IMR-90 (cell line): Measurements from ENCODE around the gene FHDC1. TPM values are rescaled to one million over a fixed set of nuclear protein-coding genes. Genes with fewer than 3 reads are reported as not detected.

Source experiments
- ATAC-seq: fragments of 200-7000 bp; cut with Tn5 transposase; 2 replicates; pipeline ENCODE4 v1.9.1; 2020; ENCODE audit warnings: low read depth, mild to moderate bottlenecking, moderate library complexity
- BruUV-seq: library from RNA; stranded (reverse); fragments of 400-500 nt; replicated peaks from 2 replicates; lab custom pipeline; 2021; lab: Mats Ljungman, UMichigan
- CTCF ChIA-PET: fragments of 300-600 bp; formaldehyde crosslinking; extraction: SDS; loops from one replicate; lab custom pipeline; 2021; ENCODE audit warnings: antibody characterized with exemption; lab: Yijun Ruan, JAX
- POLR2A ChIA-PET: fragments of 300-600 bp; sonication (Branson Sonifier 250); formaldehyde crosslinking; loops from one replicate; lab custom pipeline; 2022; ENCODE audit warnings: antibody characterized with exemption; ENCODE audit not compliant: unreplicated experiment; lab: Charles Lee
- DNase-seq: peaks from one replicate; pipeline ENCODE4 v3.0.0; 2013
- H2AFZ ChIP-seq: replicated peaks from 2 replicates; pipeline ENCODE3; 2013; ENCODE audit warnings: low read length, mild to moderate bottlenecking; ENCODE audit not compliant: poor library complexity
- H2AK5ac ChIP-seq: 2 replicates; pipeline ENCODE4 v1.6.1; 2013; ENCODE audit warnings: low read depth, low read length, inconsistent platforms
- H2AK9ac ChIP-seq: replicated peaks from 2 replicates; pipeline ENCODE3; 2013; ENCODE audit warnings: mild to moderate bottlenecking, low read depth, low read length, moderate library complexity; ENCODE audit not compliant: poor library complexity
- H2BK120ac ChIP-seq: 2 replicates; pipeline ENCODE4 v1.6.1; 2013; ENCODE audit warnings: low read depth, low read length, inconsistent platforms
- H2BK15ac ChIP-seq: 3 replicates; pipeline ENCODE4 v1.6.1; 2013; ENCODE audit warnings: low read depth, low read length, inconsistent platforms
- H2BK20ac ChIP-seq: 2 replicates; pipeline ENCODE4 v1.6.1; 2013; ENCODE audit warnings: low read depth, mild to moderate bottlenecking, inconsistent platforms, low read length, moderate library complexity
- H2BK5ac ChIP-seq: 2 replicates; pipeline ENCODE4 v1.6.1; 2013; ENCODE audit warnings: mild to moderate bottlenecking, low read depth, low read length, inconsistent platforms; ENCODE audit not compliant: poor library complexity, severe bottlenecking
- H3K14ac ChIP-seq: replicated peaks from 2 replicates; pipeline ENCODE4 v1.6.1; 2013; ENCODE audit warnings: low read depth, low read length, inconsistent platforms
- H3K18ac ChIP-seq: 2 replicates; pipeline ENCODE4 v1.6.1; 2013; ENCODE audit warnings: low read depth, low read length, control low read depth
- H3K23ac ChIP-seq: 2 replicates; pipeline ENCODE4 v1.6.1; 2013; ENCODE audit warnings: low read depth, low read length, inconsistent platforms
- H3K27ac ChIP-seq: 2 replicates; pipeline ENCODE4 v1.5.1; 2013; ENCODE audit warnings: mild to moderate bottlenecking, control low read depth, low read length; ENCODE audit not compliant: insufficient read depth
- H3K27me3 ChIP-seq: 2 replicates; pipeline ENCODE4 v1.6.1; 2013; ENCODE audit warnings: low read length; ENCODE audit not compliant: control insufficient read depth, insufficient read depth
- H3K36me3 ChIP-seq: 2 replicates; pipeline ENCODE4 v1.6.1; 2013; ENCODE audit warnings: low read length, mixed read lengths; ENCODE audit not compliant: control insufficient read depth, insufficient read depth
- H3K4ac ChIP-seq: 2 replicates; pipeline ENCODE4 v1.6.1; 2013; ENCODE audit warnings: low read depth, low read length, inconsistent platforms
- H3K4me1 ChIP-seq: 2 replicates; pipeline ENCODE4 v1.6.1; 2013; ENCODE audit warnings: low read length, mixed read lengths; ENCODE audit not compliant: control insufficient read depth, insufficient read depth
- H3K4me2 ChIP-seq: 2 replicates; pipeline ENCODE4 v1.6.1; 2013; ENCODE audit warnings: low read depth, mild to moderate bottlenecking, control low read depth, low read length, moderate library complexity
- H3K4me3 ChIP-seq: 2 replicates; pipeline ENCODE4 v1.5.1; 2013; ENCODE audit warnings: low read depth, mild to moderate bottlenecking, control low read depth, low read length, moderate library complexity; ENCODE audit not compliant: insufficient read depth
- H3K56ac ChIP-seq: 2 replicates; pipeline ENCODE4 v1.6.1; 2013; ENCODE audit warnings: low read length, inconsistent platforms; ENCODE audit not compliant: insufficient read depth; ENCODE audit errors: extremely low read depth
- H3K79me1 ChIP-seq, 2 experiments: 2 replicates each; pipeline ENCODE4 v1.6.1; 2013; ENCODE audit warnings: low read length in 2 of 2, inconsistent platforms in 1 of 2, low read depth in 1 of 2
- H3K9ac ChIP-seq: 2 replicates; pipeline ENCODE4 v1.6.1; 2013; ENCODE audit warnings: low read depth, low read length, control low read depth
- H3K9me1 ChIP-seq: 2 replicates; pipeline ENCODE4 v1.6.1; 2013; ENCODE audit warnings: low read length, inconsistent platforms; ENCODE audit not compliant: insufficient read depth
- H3K9me3 ChIP-seq: 2 replicates; pipeline ENCODE4 v1.6.1; 2013; ENCODE audit warnings: low read length; ENCODE audit not compliant: control insufficient read depth, insufficient read depth
- H4K20me1 ChIP-seq: 2 replicates; pipeline ENCODE4 v1.6.1; 2013; ENCODE audit warnings: low read length, inconsistent platforms; ENCODE audit not compliant: insufficient read depth
- H4K5ac ChIP-seq: 2 replicates; pipeline ENCODE4 v1.6.1; 2013; ENCODE audit warnings: mild to moderate bottlenecking, low read depth, low read length, control low read depth
- H4K8ac ChIP-seq, 2 experiments: 2 replicates each; pipeline ENCODE4 v1.6.1; 2013; ENCODE audit warnings: low read depth in 2 of 2, low read length in 2 of 2, control low read depth in 1 of 2, inconsistent platforms in 1 of 2
- H4K91ac ChIP-seq: 2 replicates; pipeline ENCODE4 v1.6.1; 2013; ENCODE audit warnings: low read depth, low read length, inconsistent platforms; ENCODE audit not compliant: insufficient read depth
- CEBPB ChIP-seq: IDR thresholded peaks from 2 replicates; pipeline ENCODE4 v1.6.1; 2012; ENCODE audit warnings: low read depth, low read length, improper control_type of control experiment
- RAD21 ChIP-seq: IDR thresholded peaks from 2 replicates; pipeline ENCODE4 v1.6.1; 2012; ENCODE audit warnings: low read length, improper control_type of control experiment
- WGBS, 2 experiments: methylation state at CpG; one replicate each; pipeline versions ENCODE4 v1.1.5 to v1.1.7; 2013; ENCODE audit warnings: missing lambda C conversion rate in 2 of 2; ENCODE audit not compliant: insufficient read length in 1 of 2; ENCODE audit errors: extremely low coverage in 2 of 2; 5-methylcytosine and 5-hydroxymethylcytosine counted together
- dilution Hi-C: fragments of 300-500 bp; cut with HindIII; formaldehyde crosslinking; loops from one replicate; pipeline ENCODE4 v1.14.3; 2018; ENCODE audit warnings: low sequenced_read_pairs; ENCODE audit not compliant: unreplicated experiment
- in situ Hi-C: fragments of 300-500 bp; cut with MboI; formaldehyde crosslinking; loops from 3 replicates; pipeline ENCODE4 v1.14.3; 2019; ENCODE audit warnings: low sequenced_read_pairs, inconsistent platforms, mixed read lengths
- intact Hi-C: fragments of 100-400 bp; cut with micrococcal nuclease; formaldehyde crosslinking; loops from 2 replicates; pipeline ENCODE4 v1.10.0; 2022
- polyA plus RNA-seq, 3 experiments: library from polyadenylated mRNA; depleted of rRNA; stranded (reverse); fragments of >200 nt; gene quantifications; 2 replicates each; pipeline ENCODE4 v1.2.3, GENCODE V29; 2012; ENCODE audit warnings: low replicate concordance in 1 of 3
- total RNA-seq: library from RNA; depleted of rRNA; stranded (reverse); fragments of >200 nt; gene quantifications from 2 replicates; pipeline ENCODE4 v1.2.3, GENCODE V29; 2012

The FHDC1 gene
- total and polyA plus RNA-seq, 2 of the 4 experiments (the other 2 are of a cell fraction), result under 0.01 to 0.09 TPM

- ATAC-seq (peak; percentile 56), DNase-seq (peak; percentile 63)
- no peak overlapping the region for H4K91ac ChIP-seq
- TF ChIP-seq CEBPB (0 out of 2 replicates have a peak, but pooled peaks have one; percentile 4), RAD21 (no peak)
- BruUV-seq, result no TSS peak
- H3K9me3 ChIP-seq, result no peaks in the 10 kb centered on the region
- in situ Hi-C loops (no loop called here), dilution Hi-C loops (no loop called here), intact Hi-C loops (loop anchor here (5.0 kb wide), 1 partner anchor 43 kb away; the partner anchor contains the start of gene FHDC1)
- no peak overlapping the region for H2BK120ac ChIP-seq
- H3K27me3 ChIP-seq, result no peaks in the 10 kb centered on the region
- no peak overlapping the region for H2AFZ ChIP-seq
- no peak overlapping the region for H4K8ac ChIP-seq
- no peak overlapping the region for H3K56ac ChIP-seq
- H2AK5ac ChIP-seq, result no peak overlapping the region
- H3K27ac ChIP-seq, result no peak overlapping the region
- no peak overlapping the region for H3K4me2 ChIP-seq
- no peak overlapping the region for H2BK15ac ChIP-seq
- no peak overlapping the region for H2BK20ac ChIP-seq
- no peak overlapping the region for H3K23ac ChIP-seq
- H4K5ac ChIP-seq, result no peak overlapping the region
- H2BK5ac ChIP-seq, result no peak overlapping the region
- ChIA-PET POLR2A (no interaction called here), CTCF (interaction anchor here (0.6 kb wide), 1 partner anchor 29 kb away, joined by 7 read pairs; no protein-coding TSS in a partner anchor)
- no peaks in the 10 kb centered on the region; a peak in 1 of 4 replicates for H3K79me1 ChIP-seq
- WGBS, 2 experiments, result 83% methylated on average over 1 of the region's 1 CpG; no CpG with 5 or more reads in 1 of the 2 experiments
- no peaks in the 10 kb centered on the region for H4K20me1 ChIP-seq
- H3K36me3 ChIP-seq, result peaks cover 5% of the 10 kb centered on the region; the same call in 1 of the 2 replicates
- H3K9me1 ChIP-seq, result peaks cover 10% of the 10 kb centered on the region
- H3K9ac ChIP-seq, result no peak overlapping the region
- peaks cover 5% of the 10 kb centered on the region; the same call in 1 of the 2 replicates for H3K4me1 ChIP-seq
- peak overlapping the region; percentile 55 for H2AK9ac ChIP-seq
- no peak overlapping the region for H3K4me3 ChIP-seq
- no peak overlapping the region for H3K4ac ChIP-seq
- H3K14ac ChIP-seq, result no peak overlapping the region
- H3K18ac ChIP-seq, result no peak overlapping the region
These were observed 41.5 kb upstream of the FHDC1 start for GRCh38 chr4:152894673-152895072.
